ENCODE measurements around the gene ENO2.
A peak's percentile ranks its signal among the peaks of the same experiment; 100 is the strongest.

The ENO2 gene

DNA sequence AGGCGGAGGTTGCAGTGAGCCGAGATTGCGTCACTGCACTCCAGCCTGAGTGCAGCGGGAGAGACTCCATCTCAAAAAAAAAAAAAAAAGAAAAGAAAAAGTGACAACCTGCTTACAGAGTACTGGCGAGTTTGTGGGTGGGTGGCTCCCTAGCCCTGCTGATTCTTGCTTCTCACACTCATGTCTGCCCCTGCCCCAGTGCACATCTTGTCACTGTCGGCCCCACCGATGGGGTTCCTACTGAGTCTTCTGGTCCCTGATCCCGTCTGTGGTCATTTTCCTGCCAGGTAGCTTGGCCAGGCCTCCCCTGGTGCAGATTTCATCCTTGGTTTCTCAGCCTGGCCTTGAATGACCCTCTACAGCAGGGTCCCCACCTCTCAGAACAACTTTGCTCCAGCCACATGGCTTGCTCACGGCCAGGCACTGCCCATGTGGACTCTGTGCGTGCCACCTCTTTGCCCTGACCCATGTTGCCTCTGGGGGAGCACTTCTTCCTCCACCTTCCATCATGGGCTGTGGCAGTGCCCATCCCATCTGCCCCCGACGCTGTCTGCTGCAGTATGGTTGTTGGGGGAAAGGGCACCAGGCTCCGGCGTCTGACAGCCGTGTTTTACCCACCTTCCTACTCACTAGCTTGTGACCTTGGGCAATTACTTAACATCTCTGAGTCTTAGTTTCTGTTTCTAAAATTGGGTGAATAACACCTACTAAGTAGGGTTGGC is 34.7 kb downstream of the ENO2 start:
- no peak for DNase-seq (ENCODE audit: low spot score)

DNA sequence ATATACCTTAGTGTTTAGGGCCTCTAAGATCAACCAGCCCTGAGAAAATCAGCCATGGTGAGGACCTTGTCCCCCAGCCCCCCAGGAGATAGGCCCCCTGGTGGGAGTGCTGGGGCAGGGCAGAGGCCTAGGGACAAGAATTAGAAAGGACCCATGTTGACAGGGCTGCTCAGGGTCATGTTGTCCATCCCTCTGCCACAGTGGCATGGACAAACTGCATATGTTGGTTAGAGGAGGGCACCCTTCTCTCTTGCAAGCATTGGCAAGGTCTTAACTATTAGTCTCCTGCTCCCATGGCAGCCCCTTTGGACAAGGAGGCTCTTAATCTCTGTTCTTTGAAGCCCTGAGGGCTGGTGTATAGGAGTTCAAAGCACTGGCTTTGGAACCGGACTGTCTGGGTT is 36.0 kb downstream of the ENO2 start:
- no peak for DNase-seq (ENCODE audit: low spot score)

DNA sequence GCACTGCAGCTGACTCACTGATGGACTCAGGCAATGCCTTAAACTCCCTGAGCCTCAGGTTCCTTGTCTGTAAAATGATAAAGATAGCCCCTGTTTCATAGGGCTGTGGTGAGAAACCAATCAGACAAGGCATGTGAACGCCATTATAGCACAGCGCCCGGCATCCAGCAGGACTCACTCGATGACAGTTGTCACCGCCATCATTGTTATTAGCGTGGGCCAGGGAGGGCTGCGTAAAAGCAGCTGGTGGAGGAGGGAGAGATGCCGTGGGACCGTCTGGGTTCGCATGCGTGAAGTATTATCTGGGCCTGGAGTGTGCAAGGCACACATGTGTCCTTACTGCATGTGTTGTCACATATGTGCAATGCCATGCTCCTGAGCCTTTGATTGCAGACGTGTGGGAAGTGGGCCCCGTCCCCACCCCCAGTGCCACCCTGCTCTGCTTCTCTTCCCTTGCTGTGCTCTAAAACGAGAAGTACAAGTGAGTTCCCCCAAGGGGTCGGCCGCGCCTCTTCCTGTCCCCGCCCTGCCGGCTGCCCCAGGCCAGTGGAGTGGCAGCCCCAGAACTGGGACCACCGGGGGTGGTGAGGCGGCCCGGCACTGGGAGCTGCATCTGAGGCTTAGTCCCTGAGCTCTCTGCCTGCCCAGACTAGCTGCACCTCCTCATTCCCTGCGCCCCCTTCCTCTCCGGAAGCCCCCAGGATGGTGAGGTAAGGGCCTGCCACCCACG is 36.6 kb downstream of the ENO2 start, which contains the start of gene PTPN6:
Gene PTPN6, plus strand, starts transcription at position 546 of the 730 bp plus-strand sequence. Its CDS starts 157 bp downstream, at position 703.
- no peak for DNase-seq (ENCODE audit: low spot score)

DNA sequence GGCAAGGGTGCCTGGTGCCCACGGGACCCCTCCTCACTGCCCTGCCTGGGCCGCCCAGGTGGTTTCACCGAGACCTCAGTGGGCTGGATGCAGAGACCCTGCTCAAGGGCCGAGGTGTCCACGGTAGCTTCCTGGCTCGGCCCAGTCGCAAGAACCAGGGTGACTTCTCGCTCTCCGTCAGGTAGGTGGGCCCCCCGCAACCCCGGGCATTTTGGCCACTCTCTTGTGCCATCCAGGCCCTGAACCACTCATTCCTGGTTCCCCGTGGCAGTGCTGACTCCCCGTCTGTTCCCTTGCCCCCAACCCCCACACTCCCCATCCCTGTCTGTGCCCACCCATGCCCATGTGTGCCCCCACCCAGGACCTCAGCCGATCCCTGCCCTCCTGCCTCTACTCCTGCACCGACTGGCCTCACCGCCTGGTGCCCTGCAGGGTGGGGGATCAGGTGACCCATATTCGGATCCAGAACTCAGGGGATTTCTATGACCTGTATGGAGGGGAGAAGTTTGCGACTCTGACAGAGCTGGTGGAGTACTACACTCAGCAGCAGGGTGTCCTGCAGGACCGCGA is 37.3 kb downstream of the ENO2 start:
- DNase-seq (ENCODE audit: low spot score): no peak

DNA sequence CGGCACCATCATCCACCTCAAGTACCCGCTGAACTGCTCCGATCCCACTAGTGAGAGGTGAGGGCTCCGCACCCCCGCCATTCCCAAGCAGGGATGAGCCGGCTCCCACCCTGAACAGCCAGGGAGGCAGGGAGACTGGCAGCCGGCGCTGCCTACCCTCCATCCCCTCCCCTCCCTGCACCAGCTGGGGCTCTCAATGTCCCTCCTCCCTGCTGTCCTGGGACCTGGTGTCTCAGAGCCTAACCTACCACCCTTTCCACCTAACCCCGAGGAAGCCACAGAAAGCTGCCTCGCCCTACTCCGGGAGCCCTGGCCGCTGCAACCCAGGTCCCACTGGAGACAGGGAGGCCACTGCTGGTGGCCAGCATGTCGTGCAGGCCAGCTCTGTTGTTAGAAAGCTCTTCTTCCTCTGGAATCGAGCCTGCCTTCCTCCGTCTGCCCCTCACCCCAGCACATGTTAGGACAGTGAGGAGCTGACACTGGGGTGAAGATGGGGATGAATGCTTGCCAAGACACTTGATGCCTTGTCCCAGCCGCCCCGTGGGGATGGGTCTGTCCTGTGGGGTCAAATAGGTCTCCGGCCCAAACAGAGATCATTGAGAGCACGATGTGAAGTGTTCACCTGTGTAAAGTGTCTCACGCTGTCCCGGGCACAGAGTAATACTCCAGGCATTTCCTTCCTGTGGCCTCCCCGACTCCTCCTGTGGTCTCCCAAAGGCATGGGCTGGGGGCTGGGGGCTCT is 37.9 kb downstream of the ENO2 start:
- no peak for DNase-seq (ENCODE audit: low spot score)

DNA sequence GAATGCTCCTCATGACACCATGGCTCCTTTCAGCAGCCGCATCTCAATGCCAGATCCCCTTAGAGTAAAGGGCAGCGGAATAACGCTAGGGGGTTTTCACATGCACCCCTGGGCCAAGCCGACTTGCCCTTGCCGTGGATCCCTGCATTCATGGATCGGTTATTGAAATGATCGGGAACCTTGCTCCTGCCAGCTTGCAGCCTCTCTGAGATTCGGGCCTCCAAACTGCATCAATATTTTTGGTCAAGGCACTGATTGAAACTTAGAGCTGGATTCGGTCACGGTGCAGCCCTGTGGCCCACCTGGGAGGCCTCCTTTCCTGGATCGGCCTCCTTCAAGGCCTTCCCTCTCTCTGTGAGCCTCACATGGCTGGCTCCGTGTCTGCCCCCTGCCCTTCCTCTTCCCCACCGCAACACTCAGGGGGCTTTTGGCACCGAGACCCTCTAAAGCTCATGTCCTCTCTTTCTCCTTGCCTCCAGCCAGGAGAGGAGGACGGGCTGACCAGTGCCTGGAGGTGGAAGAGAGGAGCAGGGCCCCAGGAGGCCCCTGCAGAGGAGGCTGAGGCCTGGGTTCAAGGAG is 38.6 kb downstream of the ENO2 start:
- DNase-seq (ENCODE audit: low spot score): no peak

DNA sequence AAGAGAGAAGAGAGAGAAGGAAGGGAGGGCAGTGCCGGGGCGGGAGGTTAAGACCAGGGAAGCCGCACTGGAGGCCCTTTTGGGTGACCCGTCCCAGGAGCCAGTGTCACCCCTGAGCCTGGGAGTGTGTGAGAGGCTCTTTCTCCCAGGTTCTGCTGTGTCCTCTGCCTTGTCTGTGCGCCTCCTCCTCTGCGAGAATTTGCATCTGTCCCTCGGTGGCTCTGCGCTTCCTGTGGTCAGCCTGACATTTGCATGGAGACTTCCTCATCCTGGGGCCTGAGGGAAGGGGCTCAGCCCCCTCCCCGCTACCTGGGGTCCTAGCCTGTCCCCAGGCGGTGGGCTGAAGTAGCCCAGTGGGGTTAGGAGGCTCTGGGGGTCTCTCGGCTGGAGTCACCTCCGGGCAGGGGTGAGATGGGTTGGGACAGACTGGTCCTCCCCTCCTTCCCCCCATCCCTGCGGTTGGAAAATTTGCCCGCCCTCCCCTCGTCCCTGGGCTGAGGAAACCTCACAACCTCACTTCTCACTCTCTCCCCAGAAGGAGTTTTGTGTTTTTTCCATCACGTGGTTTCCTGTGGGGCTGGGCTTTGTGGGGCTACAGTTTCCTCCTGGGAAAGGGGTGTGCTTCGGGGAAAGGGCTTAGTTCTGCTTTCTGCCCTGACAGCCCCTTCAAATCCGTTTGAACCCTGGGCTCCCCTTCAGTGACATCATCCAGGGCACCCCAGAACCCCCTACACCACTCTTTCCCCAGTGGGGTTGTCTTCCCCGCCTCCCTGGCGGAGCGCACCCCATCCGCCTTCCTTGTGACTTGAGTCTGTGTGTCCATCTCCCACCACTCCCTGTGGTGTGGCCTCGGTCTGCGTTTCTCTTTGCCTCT is 39.3 kb downstream of the ENO2 start:
- DNase-seq (ENCODE audit: low spot score): peak; percentile 55

DNA sequence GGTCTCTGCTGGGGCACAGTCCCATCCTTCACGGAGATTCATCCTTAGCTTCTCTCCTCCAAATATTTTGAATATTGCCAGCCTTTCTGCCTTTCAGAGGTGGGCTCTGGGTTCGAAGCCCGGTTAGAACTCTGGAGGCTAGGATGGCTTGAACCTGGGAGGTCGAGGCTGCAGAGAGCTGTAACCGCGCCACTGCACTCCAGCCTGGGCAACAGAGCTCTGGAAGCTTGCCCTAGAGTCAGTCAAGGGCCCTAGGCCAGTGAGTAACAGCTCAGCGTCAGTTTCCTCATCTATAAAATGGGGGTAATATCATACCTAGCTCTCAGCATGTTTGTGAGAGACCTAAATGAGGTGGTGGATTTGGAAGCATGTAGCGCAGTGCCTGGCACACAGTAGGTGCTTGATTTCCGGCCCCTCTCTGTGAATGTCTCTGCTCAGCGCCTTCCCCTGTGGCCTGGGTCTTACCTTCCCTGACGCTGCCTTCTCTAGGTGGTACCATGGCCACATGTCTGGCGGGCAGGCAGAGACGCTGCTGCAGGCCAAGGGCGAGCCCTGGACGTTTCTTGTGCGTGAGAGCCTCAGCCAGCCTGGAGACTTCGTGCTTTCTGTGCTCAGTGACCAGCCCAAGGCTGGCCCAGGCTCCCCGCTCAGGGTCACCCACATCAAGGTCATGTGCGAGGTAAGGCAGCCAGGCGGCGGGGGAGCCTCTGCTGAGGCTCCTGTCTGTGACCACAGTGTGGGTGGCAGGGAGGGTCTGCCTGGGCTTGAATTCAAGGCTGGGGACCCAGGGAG is 40.1 kb downstream of the ENO2 start:
- no peak for DNase-seq (ENCODE audit: low spot score)

DNA sequence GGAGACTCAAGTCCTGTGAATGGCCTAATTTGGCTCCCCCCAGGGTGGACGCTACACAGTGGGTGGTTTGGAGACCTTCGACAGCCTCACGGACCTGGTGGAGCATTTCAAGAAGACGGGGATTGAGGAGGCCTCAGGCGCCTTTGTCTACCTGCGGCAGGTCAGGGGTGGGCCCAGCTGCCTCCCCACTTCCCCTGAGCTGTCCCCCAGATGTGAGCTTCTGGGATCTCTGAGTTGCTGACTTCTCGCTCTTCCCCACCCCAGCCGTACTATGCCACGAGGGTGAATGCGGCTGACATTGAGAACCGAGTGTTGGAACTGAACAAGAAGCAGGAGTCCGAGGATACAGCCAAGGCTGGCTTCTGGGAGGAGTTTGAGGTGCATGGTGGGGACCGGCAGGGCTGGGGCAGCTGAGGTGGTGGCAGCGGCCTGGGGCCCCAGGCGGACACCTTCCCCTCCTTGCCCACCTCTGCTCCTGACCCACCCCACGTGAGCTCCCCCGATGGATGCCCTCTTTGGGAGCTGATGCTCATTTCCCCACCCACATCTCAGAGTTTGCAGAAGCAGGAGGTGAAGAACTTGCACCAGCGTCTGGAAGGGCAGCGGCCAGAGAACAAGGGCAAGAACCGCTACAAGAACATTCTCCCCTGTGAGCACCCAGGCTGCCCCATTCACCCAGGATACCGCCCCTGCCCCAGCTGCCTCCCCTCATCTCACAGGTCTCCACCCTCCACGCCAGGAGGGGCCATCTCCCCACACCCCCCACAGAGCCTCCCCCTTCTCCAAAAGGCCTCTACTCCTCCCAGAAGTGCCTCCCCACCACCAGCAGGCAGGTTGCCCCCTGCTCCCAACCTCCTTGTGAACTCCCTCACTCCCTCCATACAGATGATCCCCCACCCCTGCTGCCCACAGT is 41.0 kb downstream of the ENO2 start:
- DNase-seq (ENCODE audit: low spot score): no peak

DNA sequence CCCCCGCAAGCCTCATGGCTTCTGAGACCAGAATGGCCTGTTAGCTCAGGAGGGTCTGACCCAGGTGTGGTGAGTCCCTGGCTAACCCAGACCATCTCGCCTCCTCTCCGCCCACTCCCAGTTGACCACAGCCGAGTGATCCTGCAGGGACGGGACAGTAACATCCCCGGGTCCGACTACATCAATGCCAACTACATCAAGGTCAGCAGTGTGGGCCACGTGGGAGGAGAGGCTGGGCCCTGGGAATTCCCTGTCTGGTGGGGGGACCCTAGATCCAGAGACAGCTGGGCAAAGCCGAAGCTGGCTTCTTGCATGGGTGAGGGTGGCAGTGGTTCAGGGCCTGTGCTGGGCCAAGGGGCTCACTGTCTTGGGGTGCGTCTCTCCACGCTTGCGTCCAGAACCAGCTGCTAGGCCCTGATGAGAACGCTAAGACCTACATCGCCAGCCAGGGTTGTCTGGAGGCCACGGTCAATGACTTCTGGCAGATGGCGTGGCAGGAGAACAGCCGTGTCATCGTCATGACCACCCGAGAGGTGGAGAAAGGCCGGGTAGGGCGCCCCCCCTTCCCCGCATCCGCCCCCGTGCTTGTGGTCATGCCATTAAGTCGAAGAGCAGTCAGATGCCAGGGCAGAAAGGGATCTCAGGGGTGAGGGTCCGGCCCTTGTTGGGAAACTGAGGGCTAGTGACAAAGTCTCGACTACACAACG is 41.8 kb downstream of the ENO2 start:
- no peak for DNase-seq (ENCODE audit: low spot score)

DNA sequence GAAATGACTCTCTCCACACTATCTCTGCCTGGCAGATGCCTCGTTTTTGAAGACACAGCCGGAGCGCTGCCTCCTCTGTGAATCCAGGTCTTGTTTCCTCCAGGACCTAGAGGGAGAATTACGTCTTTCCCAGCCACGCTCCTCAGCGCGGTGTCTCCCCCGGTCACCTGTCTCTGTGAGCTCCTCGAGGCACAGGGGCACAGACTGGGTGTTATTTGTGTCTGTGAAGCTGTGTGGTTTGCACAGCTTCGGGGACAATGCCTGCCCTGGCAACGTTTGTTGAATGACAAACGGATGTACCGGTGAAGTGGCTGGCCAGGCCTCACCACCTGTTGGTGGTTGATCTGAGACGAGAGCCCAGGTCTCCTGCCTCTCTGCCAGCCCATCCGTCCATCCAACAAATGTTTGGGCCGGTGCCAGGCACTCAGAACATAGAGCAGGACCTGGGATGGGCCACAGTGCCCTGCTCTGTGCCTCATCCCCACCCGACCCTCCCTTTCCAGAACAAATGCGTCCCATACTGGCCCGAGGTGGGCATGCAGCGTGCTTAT is 42.8 kb downstream of the ENO2 start:
- no peak for DNase-seq (ENCODE audit: low spot score)

DNA sequence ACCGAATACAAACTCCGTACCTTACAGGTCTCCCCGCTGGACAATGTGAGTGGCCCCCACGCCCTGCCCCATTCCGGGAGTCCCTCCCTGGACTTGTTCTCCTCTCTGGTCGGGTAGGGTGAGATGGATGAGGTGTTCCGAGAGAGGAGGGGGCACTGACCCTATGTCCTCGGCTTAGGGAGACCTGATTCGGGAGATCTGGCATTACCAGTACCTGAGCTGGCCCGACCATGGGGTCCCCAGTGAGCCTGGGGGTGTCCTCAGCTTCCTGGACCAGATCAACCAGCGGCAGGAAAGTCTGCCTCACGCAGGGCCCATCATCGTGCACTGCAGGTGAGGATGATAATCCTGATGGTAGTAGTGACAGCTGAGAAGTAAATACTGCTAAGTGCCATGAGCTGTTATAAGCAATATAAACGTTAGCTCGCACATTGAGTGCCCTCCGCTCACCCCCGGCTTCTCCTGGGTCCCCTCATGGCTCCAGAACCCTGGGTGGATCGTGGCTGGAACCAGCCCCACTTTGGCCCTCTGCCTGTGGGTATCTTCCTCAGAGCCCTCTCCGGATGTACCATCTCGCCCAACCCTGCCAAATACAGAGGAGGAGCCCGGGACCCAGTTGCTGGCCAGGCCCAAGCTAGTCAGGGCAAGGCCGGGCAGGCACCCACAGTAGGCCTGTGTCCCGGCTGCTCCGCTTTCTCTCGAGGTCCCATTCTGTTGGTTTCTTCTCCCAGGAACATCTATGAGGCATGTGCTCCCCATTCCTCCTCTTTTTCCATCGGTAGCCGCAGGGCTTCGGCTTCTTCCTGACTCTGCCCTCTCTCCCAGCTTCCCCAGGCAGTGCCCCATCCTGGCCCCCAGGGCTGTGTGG is 43.6 kb downstream of the ENO2 start:
- no peak for DNase-seq (ENCODE audit: low spot score)

DNA sequence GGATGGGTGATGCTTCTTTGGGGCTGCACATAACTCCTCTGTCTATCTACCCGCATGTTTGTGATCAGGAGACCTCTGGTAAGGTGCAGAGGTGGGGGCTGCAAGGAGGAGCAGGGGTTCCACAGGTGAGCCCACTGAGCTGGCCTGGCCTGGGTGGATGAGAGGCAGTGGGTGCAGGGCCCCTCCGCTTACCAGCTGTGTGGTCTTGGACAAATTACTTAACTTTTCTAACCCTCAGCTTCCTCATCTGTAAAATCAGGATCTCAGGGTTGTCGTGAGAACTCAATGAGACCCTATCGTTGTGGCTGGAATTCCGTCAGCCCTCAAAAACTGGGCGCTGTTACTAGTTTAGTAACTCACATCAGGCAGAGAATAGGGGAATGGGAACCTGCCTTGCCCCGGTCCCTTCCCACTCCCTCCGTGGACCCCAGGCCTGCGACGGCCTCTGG is 44.3 kb downstream of the ENO2 start:
- DNase-seq (ENCODE audit: low spot score): no peak

DNA sequence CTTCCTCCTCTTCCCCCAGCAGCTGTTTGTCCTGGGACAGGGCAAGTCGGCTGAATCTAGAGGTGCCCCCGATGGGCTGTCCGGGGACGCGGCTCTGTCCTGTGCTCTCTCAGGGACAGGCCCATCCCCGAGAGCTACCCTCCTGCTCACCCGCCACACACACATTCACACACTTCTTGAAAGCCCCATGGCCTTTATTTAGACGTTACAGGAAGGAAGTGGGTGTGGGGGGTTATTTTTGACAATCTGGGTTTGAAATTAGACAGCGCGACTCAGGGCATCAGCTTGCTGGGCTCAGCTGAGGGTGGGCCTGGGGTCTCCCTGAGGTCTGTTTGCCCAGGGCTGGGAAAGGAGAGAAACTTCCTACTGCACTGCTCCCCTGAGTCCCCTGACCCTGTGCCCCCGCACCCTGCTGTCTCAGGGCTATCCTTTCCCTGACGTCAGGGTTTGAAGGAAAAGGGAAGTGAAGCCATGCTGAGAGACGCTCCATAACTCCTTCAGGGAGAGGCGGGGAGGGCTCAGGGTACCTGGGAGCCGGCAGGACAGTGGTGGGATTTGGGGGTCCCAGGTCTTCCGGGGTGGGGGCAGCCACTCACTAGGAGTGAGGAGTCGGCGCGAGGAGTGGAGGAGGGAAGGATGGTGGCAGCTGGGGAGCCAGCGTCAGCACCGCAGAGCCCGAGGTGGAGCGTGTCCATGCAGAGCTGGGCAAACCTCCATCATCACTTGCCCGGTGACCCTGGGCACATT is 44.9 kb downstream of the ENO2 start:
- DNase-seq (ENCODE audit: low spot score): no peak

DNA sequence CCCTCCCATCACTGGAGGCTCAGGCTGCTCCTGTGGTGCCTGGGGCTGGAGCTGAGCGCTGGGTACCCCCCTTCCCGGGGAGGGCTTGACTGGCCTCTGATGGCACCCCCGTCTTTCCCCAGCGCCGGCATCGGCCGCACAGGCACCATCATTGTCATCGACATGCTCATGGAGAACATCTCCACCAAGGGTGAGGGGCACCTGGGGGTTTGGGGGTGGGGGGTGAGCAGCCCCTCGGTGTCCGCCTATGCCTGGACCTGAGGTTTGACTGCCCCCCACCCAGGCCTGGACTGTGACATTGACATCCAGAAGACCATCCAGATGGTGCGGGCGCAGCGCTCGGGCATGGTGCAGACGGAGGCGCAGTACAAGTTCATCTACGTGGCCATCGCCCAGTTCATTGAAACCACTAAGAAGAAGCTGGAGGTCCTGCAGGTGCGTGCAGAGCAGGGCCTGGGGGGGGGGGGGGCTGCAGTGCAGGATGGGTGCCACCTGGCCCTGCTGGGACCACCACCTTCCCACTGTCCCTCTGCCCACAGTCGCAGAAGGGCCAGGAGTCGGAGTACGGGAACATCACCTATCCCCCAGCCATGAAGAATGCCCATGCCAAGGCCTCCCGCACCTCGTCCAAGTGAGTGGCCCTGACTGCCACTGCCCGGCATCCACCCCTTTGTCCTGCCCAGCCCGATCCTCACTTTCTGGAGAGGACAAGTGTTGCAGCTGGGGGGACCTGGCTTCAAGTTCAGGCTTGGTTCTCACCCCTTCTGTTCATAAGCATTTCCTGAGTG is 45.6 kb downstream of the ENO2 start:
- DNase-seq (ENCODE audit: low spot score): no peak

All from AG20443 (cell line).